ENCODE results near the gene CCDC3.

Gene CCDC3

GRCh38 chr10:12960941-12961340 is 40.6 kb downstream of the CCDC3 start:
- DNase-seq: no peak

GRCh38 chr10:12960334-12960898 is 41.1 kb downstream of the CCDC3 start:
- DNase-seq: peak; percentile 37

- DNase-seq: no peak
Measured at GRCh38 chr10:12958546-12959110, 42.9 kb downstream of the CCDC3 start.

GRCh38 chr10:12957081-12957480 is 44.4 kb downstream of the CCDC3 start:
- no peak for DNase-seq

GRCh38 chr10:12954866-12955265 is 46.6 kb downstream of the CCDC3 start:
- no peak for DNase-seq

- DNase-seq: no peak
Measured at GRCh38 chr10:12950583-12951128, 50.9 kb downstream of the CCDC3 start.

GRCh38 chr10:12949248-12949647 is 52.3 kb downstream of the CCDC3 start:
- DNase-seq: no peak

GRCh38 chr10:12947741-12948140 is 53.8 kb downstream of the CCDC3 start:
- no peak for DNase-seq

GRCh38 chr10:12946372-12946771 is 55.1 kb downstream of the CCDC3 start:
- DNase-seq: no peak

- no peak for DNase-seq
Measured at GRCh38 chr10:12945690-12946359, 55.7 kb downstream of the CCDC3 start.

- DNase-seq: no peak
Measured at GRCh38 chr10:12944931-12945330, 56.6 kb downstream of the CCDC3 start.

- DNase-seq: no peak
Measured at GRCh38 chr10:12943425-12943824, 58.1 kb downstream of the CCDC3 start.

- DNase-seq: no peak
Measured at GRCh38 chr10:12941966-12942365, 59.5 kb downstream of the CCDC3 start.

GRCh38 chr10:12940791-12941190 is 60.7 kb downstream of the CCDC3 start:
- no peak for DNase-seq

GRCh38 chr10:12938271-12938670 is 63.2 kb downstream of the CCDC3 start:
- no peak for DNase-seq

GRCh38 chr10:12937527-12937926 is 64.0 kb downstream of the CCDC3 start:
- no peak for DNase-seq

- DNase-seq: no peak
Measured at GRCh38 chr10:12934777-12935176, 66.7 kb downstream of the CCDC3 start.

GRCh38 chr10:12929381-12929780 is 72.1 kb downstream of the CCDC3 start:
- DNase-seq: no peak

GRCh38 chr10:12928571-12928970 is 72.9 kb downstream of the CCDC3 start:
- no peak for DNase-seq

GRCh38 chr10:12927896-12928295 is 73.6 kb downstream of the CCDC3 start:
- DNase-seq: no peak

GRCh38 chr10:12925845-12926244 is 75.7 kb downstream of the CCDC3 start:
- DNase-seq: no peak

GRCh38 chr10:12924911-12925310 is 76.6 kb downstream of the CCDC3 start:
- no peak for DNase-seq

GRCh38 chr10:12922117-12922900 is 79.2 kb downstream of the CCDC3 start:
- no peak for DNase-seq

- DNase-seq: no peak
Measured at GRCh38 chr10:12921163-12921562, 80.3 kb downstream of the CCDC3 start.
